GM12865 (cell line): ENCODE measurements around the gene KRTAP10-8.

Experiments
- DNase-seq: peaks from one replicate; pipeline ENCODE4 v3.0.0; 2010; ENCODE audit warnings: low read depth
- H3K4me3 ChIP-seq: 2 replicates; pipeline ENCODE4 v1.5.1; 2011; ENCODE audit warnings: mild to moderate bottlenecking, low read depth, low read length, control low read depth
- TF ChIP-seq, protein P1 (sequence below): IDR thresholded peaks from 2 replicates; pipeline ENCODE4 v1.5.1; 2011; ENCODE audit warnings: low read length, control low read depth, low read depth, inconsistent platforms; ENCODE audit not compliant: insufficient read depth; ENCODE audit errors: missing control alignments

KRTAP10-8 gene

DNA sequence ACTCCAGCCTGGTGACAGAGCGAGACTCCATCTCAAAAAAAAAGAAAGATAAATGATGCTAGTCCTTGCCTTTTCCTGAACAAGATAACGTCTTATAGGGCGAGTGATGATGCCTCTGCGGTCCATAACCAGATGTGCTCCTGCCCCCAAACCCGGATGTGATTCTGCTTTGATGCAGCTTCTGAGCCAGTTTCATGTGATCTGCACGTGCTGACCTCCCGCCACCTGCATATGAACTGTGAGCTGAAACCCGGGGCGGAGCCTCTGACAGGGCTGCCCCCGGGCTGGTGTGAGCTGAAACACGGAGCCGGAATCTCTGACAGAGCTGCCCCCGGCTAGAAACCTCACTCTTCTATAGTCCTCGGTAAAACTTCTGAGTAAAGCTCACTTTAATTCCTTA lies 41.2 kb downstream of the KRTAP10-8 start:
- no peak for DNase-seq
- TF ChIP-seq, protein P1, sequence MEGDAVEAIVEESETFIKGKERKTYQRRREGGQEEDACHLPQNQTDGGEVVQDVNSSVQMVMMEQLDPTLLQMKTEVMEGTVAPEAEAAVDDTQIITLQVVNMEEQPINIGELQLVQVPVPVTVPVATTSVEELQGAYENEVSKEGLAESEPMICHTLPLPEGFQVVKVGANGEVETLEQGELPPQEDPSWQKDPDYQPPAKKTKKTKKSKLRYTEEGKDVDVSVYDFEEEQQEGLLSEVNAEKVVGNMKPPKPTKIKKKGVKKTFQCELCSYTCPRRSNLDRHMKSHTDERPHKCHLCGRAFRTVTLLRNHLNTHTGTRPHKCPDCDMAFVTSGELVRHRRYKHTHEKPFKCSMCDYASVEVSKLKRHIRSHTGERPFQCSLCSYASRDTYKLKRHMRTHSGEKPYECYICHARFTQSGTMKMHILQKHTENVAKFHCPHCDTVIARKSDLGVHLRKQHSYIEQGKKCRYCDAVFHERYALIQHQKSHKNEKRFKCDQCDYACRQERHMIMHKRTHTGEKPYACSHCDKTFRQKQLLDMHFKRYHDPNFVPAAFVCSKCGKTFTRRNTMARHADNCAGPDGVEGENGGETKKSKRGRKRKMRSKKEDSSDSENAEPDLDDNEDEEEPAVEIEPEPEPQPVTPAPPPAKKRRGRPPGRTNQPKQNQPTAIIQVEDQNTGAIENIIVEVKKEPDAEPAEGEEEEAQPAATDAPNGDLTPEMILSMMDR: no peak
- no peak overlapping the region for H3K4me3 ChIP-seq

DNA sequence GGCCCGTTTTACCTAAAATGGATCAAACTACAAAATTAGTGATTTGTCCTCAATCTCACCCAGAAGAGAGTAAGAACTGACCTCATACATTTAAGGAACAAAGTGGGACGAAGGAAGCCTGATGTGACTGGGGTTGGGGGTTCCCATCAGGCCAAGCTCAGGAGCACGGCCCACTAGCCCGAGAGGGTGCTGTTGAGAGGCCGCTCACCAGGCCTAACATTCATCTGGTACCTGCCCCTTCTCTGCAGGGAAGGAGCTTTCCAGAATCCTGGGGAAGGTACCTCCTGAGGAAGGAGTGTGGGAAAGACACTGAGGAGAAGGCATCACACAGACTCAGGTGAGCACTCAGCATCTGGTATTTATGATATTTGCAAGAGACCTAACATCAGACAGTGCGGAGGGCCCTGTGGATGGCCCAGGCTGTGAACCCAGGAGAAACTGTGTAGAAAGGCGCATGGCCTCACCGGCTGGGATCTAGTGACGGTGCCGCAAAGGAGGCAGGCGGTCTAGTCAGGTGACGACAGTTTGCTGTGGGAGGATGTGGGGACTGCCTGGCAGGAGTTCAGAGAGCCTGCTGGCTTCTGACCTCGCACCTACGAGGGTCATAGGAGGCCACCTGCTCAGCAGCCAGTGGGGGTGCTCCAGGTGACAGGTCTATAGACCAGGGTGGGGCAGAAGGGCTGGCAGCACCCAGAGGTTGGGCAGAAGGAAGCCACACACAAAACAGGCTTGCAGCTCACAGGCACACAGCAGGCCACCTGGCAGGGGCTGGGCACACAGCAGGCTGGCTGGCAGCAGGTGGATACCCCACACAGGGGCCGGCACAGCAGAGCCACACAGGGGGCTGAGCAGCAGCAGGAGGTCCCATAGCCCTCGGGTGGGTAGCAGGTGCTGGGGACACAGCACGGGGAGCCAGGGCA lies 42.0 kb downstream of the KRTAP10-8 start:
- TF ChIP-seq, protein P1: no peak
- no peak overlapping the region for H3K4me3 ChIP-seq

DNA sequence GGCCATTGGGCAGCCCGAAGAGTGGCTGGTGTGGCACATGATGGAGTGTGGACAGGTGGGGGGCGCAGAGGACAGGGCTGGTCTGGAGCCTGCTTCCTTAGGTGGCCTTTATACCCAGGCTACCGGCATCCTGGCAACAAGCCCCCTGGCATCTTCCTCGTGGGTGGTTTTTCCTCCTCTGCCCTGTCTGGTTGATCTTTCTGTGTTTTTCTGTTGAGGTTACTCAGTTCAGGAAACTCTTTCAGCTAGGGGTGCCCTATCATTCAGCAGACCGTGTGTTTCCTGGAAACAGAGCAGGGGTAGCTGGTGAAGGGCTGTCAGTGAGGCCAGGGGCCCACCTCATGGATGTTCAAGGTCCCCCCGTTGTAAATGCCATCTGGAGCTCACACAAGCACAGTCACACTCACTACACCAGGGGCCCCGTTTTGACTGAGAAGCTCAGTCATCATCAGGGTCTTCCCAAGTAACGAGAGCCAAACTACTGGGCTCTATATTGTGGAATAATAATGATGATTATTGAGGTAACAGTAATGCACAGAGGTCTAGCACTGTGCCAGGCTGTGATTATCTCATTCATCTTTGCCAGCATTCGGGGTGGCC lies 42.8 kb downstream of the KRTAP10-8 start, which contains the start of gene KRTAP12-4:
KRTAP12-4 (minus strand) TSS at position 84 of the 600 bp plus-strand sequence; CDS start at position 39, 45 bp downstream.
- DNase-seq: no peak
- H3K4me3 ChIP-seq: no peak within 1 kb of the TSS
- TF ChIP-seq, protein P1: no peak

More for the DNA sequence above, 42.0 kb downstream of the KRTAP10-8 start:
- DNase-seq: no peak

DNA sequence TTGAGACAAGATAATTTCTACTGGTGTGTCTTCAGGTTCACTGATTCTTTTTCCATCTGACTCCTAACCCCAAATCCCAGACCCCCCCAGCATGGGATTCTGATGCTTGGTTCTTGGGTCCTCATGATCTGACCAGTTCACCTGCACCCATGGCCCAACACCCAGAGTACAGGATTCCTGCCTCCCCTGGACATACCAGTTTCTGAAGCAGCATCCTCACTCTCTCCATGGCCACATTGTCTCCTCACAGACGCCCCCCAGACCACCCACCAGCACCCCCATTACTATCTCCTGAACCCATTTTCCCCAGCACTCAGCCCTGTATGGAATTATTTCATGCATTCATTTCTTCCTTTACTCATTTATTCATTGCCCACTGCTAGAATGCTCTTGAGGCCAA lies 45.0 kb downstream of the KRTAP10-8 start:
- DNase-seq: no peak
- no peak overlapping the region for H3K4me3 ChIP-seq
- TF ChIP-seq, protein P1: no peak

DNA sequence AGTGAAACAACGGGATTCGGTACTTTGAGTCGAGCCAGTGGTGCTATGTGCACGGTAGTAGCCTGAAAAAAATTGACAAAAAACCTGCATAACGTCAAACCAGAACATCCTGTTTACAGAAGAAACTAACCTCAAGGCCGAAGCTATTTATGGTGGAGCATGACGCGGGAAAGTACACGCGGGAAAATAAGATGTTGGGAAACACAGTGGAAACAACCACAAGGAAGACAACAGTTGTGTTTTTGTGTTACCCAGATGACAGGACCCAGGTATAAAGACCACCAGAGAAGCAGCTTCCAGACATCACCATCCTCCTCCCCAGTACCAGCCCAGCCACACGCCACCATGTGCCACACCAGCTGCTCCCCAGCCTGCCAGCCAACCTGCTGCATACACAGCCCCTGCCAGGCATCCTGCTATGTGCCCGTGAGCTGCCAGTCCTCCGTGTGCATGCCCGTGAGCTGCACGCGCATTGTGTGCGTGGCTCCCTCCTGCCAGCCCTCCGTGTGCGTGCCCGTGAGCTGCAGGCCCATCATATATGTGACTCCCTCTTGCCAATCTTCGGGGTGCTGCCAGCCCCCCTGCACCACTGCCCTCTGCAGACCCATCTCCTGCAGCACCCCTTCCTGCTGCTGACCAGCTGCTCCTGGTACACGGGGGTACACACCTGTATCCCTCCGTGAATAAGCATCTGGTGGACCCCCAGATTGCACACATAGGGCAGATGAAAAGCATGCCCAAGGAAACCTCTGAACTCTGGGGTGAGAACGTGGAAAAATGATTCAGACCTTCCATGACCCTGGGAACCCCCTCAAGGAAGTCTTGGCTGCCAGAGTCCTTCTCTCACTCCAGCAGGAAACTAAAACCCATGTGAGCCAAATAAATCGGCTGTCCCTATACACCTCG lies 46.0 kb downstream of the KRTAP10-8 start, which contains the start of gene KRTAP12-3:
KRTAP12-3 (plus strand) TSS at position 298 of the 906 bp plus-strand sequence; CDS start at position 346, 48 bp downstream.
- TF ChIP-seq, protein P1: no peak
- DNase-seq: peak; percentile 27
- no peak within 1 kb of the TSS for H3K4me3 ChIP-seq

DNA sequence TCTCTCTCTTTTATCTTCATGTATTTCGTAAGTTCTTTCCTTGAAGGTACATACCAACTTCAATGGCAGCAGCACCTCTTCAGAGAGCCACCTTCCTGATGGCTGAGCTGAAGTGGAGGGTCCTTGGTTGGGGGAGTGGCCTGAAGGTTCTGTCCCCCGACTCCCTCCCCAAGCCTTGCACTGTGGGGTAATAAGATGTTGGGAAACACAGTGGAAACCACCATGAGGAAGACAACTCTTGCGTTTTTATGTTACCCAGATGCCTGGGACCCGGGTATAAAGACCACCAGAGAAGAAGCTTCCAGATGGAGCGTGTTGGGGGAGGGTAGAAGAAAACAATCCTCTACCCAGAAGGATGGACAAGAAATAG lies 46.6 kb downstream of the KRTAP10-8 start:
- DNase-seq: no peak
- H3K4me3 ChIP-seq: no peak overlapping the region
- TF ChIP-seq, protein P1: no peak
